Hepatocyte (in vitro differentiated cells): ENCODE results near the gene KCNIP2. TPM values are rescaled to one million over a fixed set of nuclear protein-coding genes. Genes with fewer than 3 reads are reported as not detected.
A peak's percentile ranks its signal among the peaks of the same experiment; 100 is the strongest.

Source experiments
- DNase-seq: peaks from one replicate; pipeline ENCODE4 v3.0.0-alpha.2; 2016; ENCODE audit warnings: low spot score
- H2AFZ ChIP-seq: fragments of 200-600 bp; sonication (generic); 2 replicates; pipeline ENCODE4 v1.6.0; 2016; ENCODE audit warnings: antibody characterized with exemption, mild to moderate bottlenecking
- H3K27ac ChIP-seq: fragments of 200-600 bp; sonication (generic); 2 replicates; pipeline ENCODE4 v1.5.1; 2016; ENCODE audit warnings: mild to moderate bottlenecking
- H3K27me3 ChIP-seq: fragments of 200-600 bp; sonication (generic); 2 replicates; pipeline ENCODE4 v1.6.1; 2016
- H3K36me3 ChIP-seq: fragments of 200-600 bp; sonication (generic); replicated peaks from 2 replicates; pipeline ENCODE4 v1.5.1; 2016; ENCODE audit warnings: low read depth; ENCODE audit not compliant: insufficient read depth
- H3K4me1 ChIP-seq: fragments of 200-600 bp; sonication (generic); 2 replicates; pipeline ENCODE4 v1.5.1; 2016; ENCODE audit warnings: mild to moderate bottlenecking, moderate library complexity; ENCODE audit not compliant: insufficient read depth
- H3K4me2 ChIP-seq: fragments of 200-600 bp; sonication (generic); 2 replicates; pipeline ENCODE4 v1.6.0; 2016
- H3K4me3 ChIP-seq: fragments of 200-600 bp; sonication (generic); 2 replicates; pipeline ENCODE4 v1.5.1; 2016; ENCODE audit warnings: mild to moderate bottlenecking
- H3K79me2 ChIP-seq: fragments of 200-600 bp; sonication (generic); 2 replicates; pipeline ENCODE4 v1.6.0; 2017; ENCODE audit warnings: mild to moderate bottlenecking
- H3K9me2 ChIP-seq: fragments of 200-600 bp; sonication (generic); replicated peaks from 2 replicates; pipeline ENCODE4 v1.6.0; 2017; ENCODE audit warnings: mild to moderate bottlenecking; ENCODE audit not compliant: insufficient read depth
- H3K9me3 ChIP-seq: fragments of 200-600 bp; sonication (generic); 2 replicates; pipeline ENCODE4 v1.5.1; 2016; ENCODE audit warnings: low read depth, mild to moderate bottlenecking
- H4K20me1 ChIP-seq: fragments of 200-600 bp; sonication (generic); 2 replicates; pipeline ENCODE4 v1.6.0; 2016; ENCODE audit warnings: mild to moderate bottlenecking; ENCODE audit not compliant: insufficient read depth, poor library complexity, severe bottlenecking
- CTCF ChIP-seq: fragments of 200-600 bp; sonication (generic); IDR thresholded peaks from 2 replicates; pipeline ENCODE4 v1.5.1; 2016; ENCODE audit warnings: antibody characterized with exemption, mild to moderate bottlenecking; ENCODE audit not compliant: poor library complexity
- EZH2 ChIP-seq: fragments of 200-600 bp; sonication (generic); IDR thresholded peaks from 2 replicates; pipeline ENCODE4 v1.6.1; 2016; ENCODE audit warnings: antibody characterized with exemption, mild to moderate bottlenecking, borderline replicate concordance
- EZH2phosphoT487 ChIP-seq: fragments of 200-600 bp; sonication (generic); IDR thresholded peaks from one replicate; pipeline ENCODE4 v1.6.1; 2018; ENCODE audit warnings: antibody characterized with exemption, mild to moderate bottlenecking, low read depth, moderate library complexity; ENCODE audit not compliant: unreplicated experiment, severe bottlenecking
- WGBS: methylation state at CpG from one replicate; pipeline ENCODE4 v1.1.6; 2016; ENCODE audit warnings: low lambda C conversion rate; ENCODE audit errors: missing lambda C conversion rate; 5-methylcytosine and 5-hydroxymethylcytosine counted together
- polyA plus RNA-seq: library from polyadenylated mRNA; unstranded; fragments of >200 nt; fragmentation: Nextera tagmentation; extraction: Ambion mirVana; gene quantifications from 2 replicates; pipeline ENCODE4 v1.2.1, GENCODE V29; 2016
- total RNA-seq: library from RNA; depleted of rRNA; stranded (reverse); fragments of >200 nt; gene quantifications from 2 replicates; pipeline ENCODE4 v1.2.3, GENCODE V29; 2014

KCNIP2 gene
- total RNA-seq = 0.36 and 0.87 TPM in 2 replicates
- polyA plus RNA-seq = 0.96 and 1.0 TPM in 2 replicates

GRCh38 chr10:101843032-101844021 lies at the start of gene KCNIP2:
KCNIP2 (minus strand) TSS chr10:101843800; CDS start chr10:101843568, 232 bp downstream.
- Histone ChIP-seq H4K20me1 (peaks cover 24% of the 10 kb centered on the region), H3K4me3 (no peak within 1 kb of the TSS), H3K27me3 (peaks cover 14% of the 10 kb centered on the region), H3K27ac (no peak within 1 kb of the TSS), H2AFZ (no peak within 1 kb of the TSS), H3K79me2 (no peaks in the 10 kb centered on the region), H3K36me3 (no peaks in the 10 kb centered on the region), H3K4me1 (peaks cover 13% of the 10 kb centered on the region), H3K9me3 (no peaks in the 10 kb centered on the region), H3K4me2 (peak within 1 kb of the TSS; percentile 75), H3K9me2 (no peaks in the 10 kb centered on the region)
- DNase-seq = peak; percentile 50
- WGBS = 38% methylated on average over 25 of the region's 60 CpGs
- TF ChIP-seq EZH2phosphoT487 = no peak
- peak; percentile 44 for TF ChIP-seq CTCF

GRCh38 chr10:101892782-101893391 lies 49.3 kb upstream of the KCNIP2 start:
- no peak overlapping the region for H3K27ac ChIP-seq
- TF ChIP-seq CTCF = no peak
- no peak for TF ChIP-seq EZH2phosphoT487
- H3K4me3 ChIP-seq = no peak overlapping the region
- H3K9me2 ChIP-seq = no peaks in the 10 kb centered on the region
- no peaks in the 10 kb centered on the region for H3K36me3 ChIP-seq
- H3K79me2 ChIP-seq = no peaks in the 10 kb centered on the region
- no peaks in the 10 kb centered on the region for H3K9me3 ChIP-seq
- H4K20me1 ChIP-seq = no peaks in the 10 kb centered on the region
- H2AFZ ChIP-seq = no peak overlapping the region
- no peaks in the 10 kb centered on the region for H3K4me1 ChIP-seq
- DNase-seq = no peak
- H3K4me2 ChIP-seq = no peak overlapping the region
- WGBS = 78% methylated on average over 4 of the region's 4 CpGs
- H3K27me3 ChIP-seq = no peaks in the 10 kb centered on the region

- H3K36me3 ChIP-seq = no peaks in the 10 kb centered on the region
- WGBS = 59% methylated on average over 5 of the region's 5 CpGs
- no peaks in the 10 kb centered on the region for H3K9me3 ChIP-seq
- H2AFZ ChIP-seq = no peak overlapping the region
- no peaks in the 10 kb centered on the region for H3K79me2 ChIP-seq
- no peaks in the 10 kb centered on the region for H3K9me2 ChIP-seq
- H4K20me1 ChIP-seq = no peaks in the 10 kb centered on the region
- peak; percentile 85 for DNase-seq
- H3K27ac ChIP-seq = no peak overlapping the region
- H3K27me3 ChIP-seq = no peaks in the 10 kb centered on the region
- H3K4me1 ChIP-seq = no peaks in the 10 kb centered on the region
- no peak overlapping the region for H3K4me2 ChIP-seq
- TF ChIP-seq EZH2phosphoT487 (no peak), CTCF (peak; percentile 83), EZH2 (no peak)
- H3K4me3 ChIP-seq = no peak overlapping the region
Measured at GRCh38 chr10:101889256-101890210, 45.9 kb upstream of the KCNIP2 start.
